Trophoblast cell (in vitro differentiated cells and primary cell): ENCODE measurements around the gene RASSF10.

Experiments
- DNase-seq, 2 donors: peaks; one replicate each; pipeline ENCODE4 v3.0.0-alpha.2; 2016
- H2AFZ ChIP-seq: 2 replicates; pipeline ENCODE4 v1.6.1; 2013; ENCODE audit warnings: low read length, moderate library complexity, mild to moderate bottlenecking; ENCODE audit not compliant: insufficient read depth, poor library complexity
- H2AK5ac ChIP-seq: 2 replicates; pipeline ENCODE4 v1.6.1; 2013; ENCODE audit warnings: mild to moderate bottlenecking, low read length
- H2BK120ac ChIP-seq: 2 replicates; pipeline ENCODE4 v1.6.1; 2013; ENCODE audit warnings: low read length, mild to moderate bottlenecking, moderate library complexity; ENCODE audit not compliant: insufficient read depth, poor library complexity
- H2BK12ac ChIP-seq: 2 replicates; pipeline ENCODE4 v1.6.1; 2013; ENCODE audit warnings: mild to moderate bottlenecking, low read length, moderate library complexity
- H2BK5ac ChIP-seq: 2 replicates; pipeline ENCODE4 v1.6.1; 2013; ENCODE audit warnings: low read length, low read depth, moderate library complexity, mild to moderate bottlenecking; ENCODE audit not compliant: poor library complexity
- H3K14ac ChIP-seq: 2 replicates; pipeline ENCODE4 v1.6.1; 2013; ENCODE audit warnings: mild to moderate bottlenecking, low read length
- H3K18ac ChIP-seq: 2 replicates; pipeline ENCODE4 v1.6.1; 2013; ENCODE audit warnings: mild to moderate bottlenecking, low read length
- H3K23ac ChIP-seq: 2 replicates; pipeline ENCODE4 v1.6.1; 2013; ENCODE audit warnings: low read length
- H3K27ac ChIP-seq: 2 replicates; pipeline ENCODE4 v1.5.1; 2013; ENCODE audit warnings: low read depth, mild to moderate bottlenecking, inconsistent platforms, low read length, moderate library complexity
- H3K27me3 ChIP-seq: 2 replicates; pipeline ENCODE4 v1.6.1; 2013; ENCODE audit warnings: inconsistent platforms, mild to moderate bottlenecking, low read length, moderate library complexity; ENCODE audit not compliant: insufficient read depth
- H3K36me3 ChIP-seq, 2 experiments: 1 replicate in 1 of 2; 2 replicates in 1 of 2; pipeline ENCODE4 v1.6.1; 2013; ENCODE audit warnings: low read length in 2 of 2, mild to moderate bottlenecking in 2 of 2, moderate library complexity in 1 of 2; ENCODE audit not compliant: insufficient read depth in 2 of 2, control insufficient read depth in 1 of 2
- H3K4ac ChIP-seq: 2 replicates; pipeline ENCODE4 v1.6.1; 2013; ENCODE audit warnings: low read depth, mild to moderate bottlenecking, low read length, moderate library complexity
- H3K4me1 ChIP-seq, 2 experiments: 1 replicate in 1 of 2; 2 replicates in 1 of 2; pipeline ENCODE4 v1.6.1; 2013; ENCODE audit warnings: low read length in 2 of 2, mild to moderate bottlenecking in 2 of 2, moderate library complexity in 1 of 2; ENCODE audit not compliant: insufficient read depth in 2 of 2, control insufficient read depth in 1 of 2
- H3K4me2 ChIP-seq: 2 replicates; pipeline ENCODE4 v1.6.1; 2013; ENCODE audit warnings: inconsistent platforms, mild to moderate bottlenecking, low read length, moderate library complexity
- H3K4me3 ChIP-seq: 2 replicates; pipeline ENCODE4 v1.5.1; 2013; ENCODE audit warnings: mild to moderate bottlenecking, low read depth, low read length, inconsistent platforms
- H3K79me1 ChIP-seq: one replicate; pipeline ENCODE4 v1.6.1; 2013; ENCODE audit warnings: low read length
- H3K79me2 ChIP-seq: 2 replicates; pipeline ENCODE4 v1.6.1; 2013; ENCODE audit warnings: low read length, mild to moderate bottlenecking; ENCODE audit not compliant: control insufficient read depth, insufficient read depth, poor library complexity
- H3K9ac ChIP-seq: 2 replicates; pipeline ENCODE4 v1.6.1; 2013; ENCODE audit warnings: mild to moderate bottlenecking, low read length
- H3K9me3 ChIP-seq: 2 replicates; pipeline ENCODE4 v1.6.1; 2013; ENCODE audit warnings: low read depth, mild to moderate bottlenecking, control low read depth, inconsistent platforms, low read length; ENCODE audit not compliant: insufficient read depth
- H4K12ac ChIP-seq: 2 replicates; pipeline ENCODE4 v1.6.1; 2013; ENCODE audit warnings: low read depth, mild to moderate bottlenecking, low read length, moderate library complexity
- H4K8ac ChIP-seq: 2 replicates; pipeline ENCODE4 v1.6.1; 2013; ENCODE audit warnings: low read depth, mild to moderate bottlenecking, low read length, moderate library complexity
- H4K91ac ChIP-seq: one replicate; pipeline ENCODE4 v1.6.1; 2013; ENCODE audit warnings: low read depth, mild to moderate bottlenecking, low read length, moderate library complexity
- WGBS: extraction: QIAGEN DNeasy Blood & Tissue Kit; methylation state at CpG from one replicate; pipeline ENCODE4 v1.1.7; 2013; ENCODE audit warnings: missing lambda C conversion rate; ENCODE audit not compliant: insufficient read length, insufficient coverage; ENCODE audit errors: extremely low coverage; 5-methylcytosine and 5-hydroxymethylcytosine counted together

The RASSF10 gene

GRCh38 chr11:12999597-12999996 is 9.5 kb upstream of the RASSF10 start:
- Histone ChIP-seq H3K9me3 (no peaks in the 10 kb centered on the region), H3K4ac (no peak overlapping the region), H3K36me3 (no peaks in the 10 kb centered on the region), H2BK5ac (no peak overlapping the region), H3K79me2 (no peaks in the 10 kb centered on the region), H3K4me3 (no peak overlapping the region), H3K18ac (no peak overlapping the region), H2AK5ac (no peak overlapping the region), H3K4me2 (no peak overlapping the region), H3K27ac (no peak overlapping the region), H3K23ac (no peak overlapping the region), H3K9ac (no peak overlapping the region), H4K8ac (no peak overlapping the region), H4K91ac (no peak overlapping the region), H2BK12ac (no peak overlapping the region), H2BK120ac (no peak overlapping the region), H2AFZ (no peak overlapping the region), H3K27me3 (no peaks in the 10 kb centered on the region), H3K14ac (no peak overlapping the region), H3K79me1 (no peaks in the 10 kb centered on the region), H3K4me1 (no peaks in the 10 kb centered on the region), H4K12ac (no peak overlapping the region)
- DNase-seq, result no peak
- WGBS, result no CpG with 5 or more reads among the region's 7 CpGs

GRCh38 chr11:13000116-13000515 is 9.0 kb upstream of the RASSF10 start:
- H3K79me2 ChIP-seq, result no peaks in the 10 kb centered on the region
- WGBS, result no CpG with 5 or more reads among the region's 3 CpGs
- peak; percentile 67 to 84 for DNase-seq

GRCh38 chr11:13000721-13001120 is 8.4 kb upstream of the RASSF10 start:
- H2AFZ ChIP-seq, result no peak overlapping the region
- no peaks in the 10 kb centered on the region for H3K4me1 ChIP-seq
- no peaks in the 10 kb centered on the region for H3K9me3 ChIP-seq
- H2BK12ac ChIP-seq, result no peak overlapping the region
- no peak overlapping the region for H4K12ac ChIP-seq
- H3K4ac ChIP-seq, result no peak overlapping the region
- H3K36me3 ChIP-seq, result no peaks in the 10 kb centered on the region
- H2BK5ac ChIP-seq, result no peak overlapping the region
- no peaks in the 10 kb centered on the region for H3K27me3 ChIP-seq
- no peak overlapping the region for H3K4me3 ChIP-seq
- no CpG with 5 or more reads among the region's 5 CpGs for WGBS
- no peak overlapping the region for H3K27ac ChIP-seq
- no peak overlapping the region for H4K91ac ChIP-seq
- peak in 1 of 2 donors; percentile 7 for DNase-seq
- no peak overlapping the region for H2BK120ac ChIP-seq
- no peak overlapping the region for H4K8ac ChIP-seq
- no peak overlapping the region for H3K14ac ChIP-seq
- H3K23ac ChIP-seq, result no peak overlapping the region
- no peak overlapping the region for H3K4me2 ChIP-seq
- no peak overlapping the region for H2AK5ac ChIP-seq
- no peak overlapping the region for H3K18ac ChIP-seq
- no peak overlapping the region for H3K9ac ChIP-seq
- H3K79me1 ChIP-seq, result no peaks in the 10 kb centered on the region
- no peaks in the 10 kb centered on the region for H3K79me2 ChIP-seq

More at GRCh38 chr11:13000116-13000515, 9.0 kb upstream of the RASSF10 start:
- Histone ChIP-seq H3K14ac (no peak overlapping the region), H4K91ac (no peak overlapping the region), H3K18ac (no peak overlapping the region), H3K9ac (no peak overlapping the region), H2BK12ac (no peak overlapping the region), H2BK5ac (no peak overlapping the region), H3K79me1 (no peaks in the 10 kb centered on the region), H3K4me1 (no peaks in the 10 kb centered on the region), H3K36me3 (no peaks in the 10 kb centered on the region), H4K8ac (no peak overlapping the region), H3K27me3 (no peaks in the 10 kb centered on the region), H3K4me2 (no peak overlapping the region), H2BK120ac (no peak overlapping the region), H3K4me3 (no peak overlapping the region), H3K9me3 (no peaks in the 10 kb centered on the region), H2AK5ac (no peak overlapping the region), H4K12ac (no peak overlapping the region), H3K27ac (no peak overlapping the region), H3K4ac (no peak overlapping the region), H3K23ac (no peak overlapping the region), H2AFZ (no peak overlapping the region)

- H3K79me1 ChIP-seq, result no peaks in the 10 kb centered on the region
- no peak overlapping the region for H2BK5ac ChIP-seq
- no peaks in the 10 kb centered on the region for H3K9me3 ChIP-seq
- H3K79me2 ChIP-seq, result no peaks in the 10 kb centered on the region
- H2AFZ ChIP-seq, result no peak overlapping the region
- H3K9ac ChIP-seq, result no peak overlapping the region
- no peak overlapping the region for H2AK5ac ChIP-seq
- no peak overlapping the region for H3K4me3 ChIP-seq
- H3K14ac ChIP-seq, result no peak overlapping the region
- no peaks in the 10 kb centered on the region for H3K36me3 ChIP-seq
- WGBS, result no CpG with 5 or more reads among the region's 4 CpGs
- no peak overlapping the region for H4K8ac ChIP-seq
- no peak overlapping the region for H3K4ac ChIP-seq
- no peak overlapping the region for H3K18ac ChIP-seq
- peaks cover 5 to 6% of the 10 kb centered on the region in 2 experiments for H3K4me1 ChIP-seq
- H3K4me2 ChIP-seq, result no peak overlapping the region
- no peak overlapping the region for H4K12ac ChIP-seq
- no peak overlapping the region for H2BK120ac ChIP-seq
- no peak overlapping the region for H3K23ac ChIP-seq
- peaks cover 6% of the 10 kb centered on the region for H3K27me3 ChIP-seq
- no peak overlapping the region for H4K91ac ChIP-seq
- H2BK12ac ChIP-seq, result no peak overlapping the region
- H3K27ac ChIP-seq, result no peak overlapping the region
- DNase-seq, result no peak
Observed at GRCh38 chr11:13003736-13004493, 5.2 kb upstream of the RASSF10 start.
